Measurements from ENCODE around the gene SS18L1.

DNA sequence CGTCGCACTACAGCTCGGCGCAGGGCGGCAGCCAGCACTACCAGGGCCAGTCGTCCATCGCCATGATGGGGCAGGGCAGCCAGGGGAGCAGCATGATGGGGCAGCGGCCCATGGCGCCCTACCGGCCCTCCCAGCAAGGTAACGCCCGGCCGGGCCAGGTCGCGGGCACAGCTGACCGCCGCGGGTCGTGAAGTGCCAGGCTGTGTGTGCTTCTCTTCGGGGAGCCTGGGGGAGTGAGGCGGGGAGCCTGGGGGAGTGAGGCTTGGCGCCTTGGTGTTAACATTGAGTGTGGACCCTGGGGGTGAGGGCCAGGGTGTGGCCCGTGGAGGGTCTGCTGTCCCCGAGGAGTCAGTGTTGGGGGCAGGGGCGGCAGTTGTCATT lies 19.9 kb downstream of the SS18L1 start:
- TF ChIP-seq GATA3 (IDR thresholded peaks at IDR 0.05; ENCODE audit: low read depth, low read length) (no peak), GATA2 (IDR thresholded peaks at IDR 0.05; ENCODE audit: low read depth, low read length) (no peak)
